Heart left ventricle (tissue), 16 donors: ENCODE data around the gene DHX35. TPM values are rescaled to one million over a fixed set of nuclear protein-coding genes. Genes with fewer than 3 reads are reported as not detected.

ENCODE experiments used
- ATAC-seq, 4 donors: fragments of 200-7000 bp; cut with Tn5 transposase; one replicate each; pipeline ENCODE4 v1.9.1; 2020 to 2022; ENCODE audit warnings: moderate library complexity in 4 of 4, mild to moderate bottlenecking in 3 of 4, moderate number of reproducible peaks in 1 of 4
- DNase-seq, 5 donors: peaks; one replicate each; pipeline ENCODE4 v3.0.0-alpha.2; 2020
- H3K27ac ChIP-seq, 12 donors: fragments of 200-600 bp; sonication (generic) in 4 of 12; one replicate each; pipeline versions ENCODE4 v1.5.0 to v1.8.0; 2016 to 2022; ENCODE audit warnings: mild to moderate bottlenecking in 2 of 12
- H3K27me3 ChIP-seq, 9 donors: fragments of 200-600 bp; sonication (generic) in 2 of 9; one replicate each; pipeline versions ENCODE4 v1.5.1 to v1.8.0; 2016 to 2022; ENCODE audit warnings: mild to moderate bottlenecking in 3 of 9
- H3K36me3 ChIP-seq, 9 donors: fragments of 200-600 bp; sonication (generic) in 2 of 9; one replicate each; pipeline versions ENCODE4 v1.5.0 to v1.8.0; 2018 to 2022; ENCODE audit warnings: mild to moderate bottlenecking in 2 of 9
- H3K4me1 ChIP-seq, 12 donors: fragments of 200-600 bp; sonication (generic) in 4 of 12; one replicate each; pipeline versions ENCODE4 v1.5.0 to v1.8.0; 2016 to 2022; ENCODE audit warnings: mild to moderate bottlenecking in 3 of 12
- H3K4me3 ChIP-seq, 12 donors: fragments of 200-600 bp; sonication (generic) in 4 of 12; one replicate each; pipeline versions ENCODE4 v1.5.0 to v1.8.0; 2017 to 2022; ENCODE audit warnings: mild to moderate bottlenecking in 9 of 12, moderate library complexity in 4 of 12
- H3K9me3 ChIP-seq, 12 donors: fragments of 200-600 bp; sonication (generic) in 4 of 12; one replicate each; pipeline versions ENCODE4 v1.5.0 to v1.8.0; 2016 to 2022; ENCODE audit warnings: mild to moderate bottlenecking in 1 of 12
- CTCF ChIP-seq, 12 donors: fragments of 200-600 bp; sonication (generic) in 4 of 12; IDR thresholded peaks; one replicate each; pipeline versions ENCODE4 v1.5.0 to v1.8.0; 2018 to 2022; ENCODE audit warnings: antibody characterized with exemption in 12 of 12, mild to moderate bottlenecking in 5 of 12
- POLR2A ChIP-seq, 2 donors: fragments of 450-650 bp; IDR thresholded peaks; one replicate each; pipeline ENCODE4 v1.6.1; 2017; ENCODE audit warnings: antibody characterized with exemption in 2 of 2, mild to moderate bottlenecking in 2 of 2, moderate library complexity in 2 of 2
- WGBS, 4 donors: extraction: QIAGEN DNeasy Blood & Tissue Kit in 2 of 4; methylation state at CpG; one replicate each; pipeline versions ENCODE4 v1.1.5 to v1.1.7; 2013 to 2018; 5-methylcytosine and 5-hydroxymethylcytosine counted together
- intact Hi-C, 10 donors: fragments of 100-400 bp; cut with DNase I; formaldehyde crosslinking; loops; one replicate each; pipeline versions ENCODE4 v1.11.1 to v1.14.2; 2022
- polyA plus RNA-seq, 2 donors: library from polyadenylated mRNA; stranded (reverse); fragments of 200-250 nt; gene quantifications; one replicate each; pipeline ENCODE4 v1.2.3, GENCODE V29; 2013
- total RNA-seq, 9 donors: library from RNA; depleted of rRNA in 2 of 9; stranded (reverse); fragments of >200 nt in 2 of 9; fragmentation: NEBNext Ultra II Directional in 3 of 9; extraction: Animal tissue kit (Norgen Biotek cat#: 25700) in 3 of 9; gene quantifications; one replicate each; pipeline versions ENCODE4 v1.1.0 to v1.2.4, GENCODE V29; 2016 to 2023
- donor health status: ischemic (EF 13 %, LVEDD 7.1; RV severe dilation, severe dysfunction).
- donor health status: healthy with polysubstance abuse.
- donor health status: DM: no; HTN: yes; CAD: no.
- donor health status: DM: no; HTN: no; CAD: no.
- donor health status: ischemic (EF 25% LVEDD 6.9; RV normal size, moderate dysfunction).
- donor health status: ischemic (EF 25% LVEDD 5.7; RV mildly dilated, moderate dysfunction).
- donor health status: healthy.
- donor health status: DM: yes; HTN: yes; CAD: no.
- donor health status: ischemic (EF 35%, LVEDD 5.7; RV mildly dilated, moderate dysfunction).
- donor health status: nonischemic (EF 11% LVEDD 7.7; RV severe dilation, severe dysfunction).
- donor health status: DM: yes; HTN: yes; CAD: no.
- donor health status: PGD.
- donor health status: ischemic (EF 29% LVEDD 5.4; RV normal size, mild dysfunction).
- donor health status: nonischemic (EF 23%, LVEDD 6.1; RV moderate dilation, normal function).

DHX35 gene
- total and polyA plus RNA-seq, 11 donors: 6.0 to 41.7 (median 11.1) TPM

- Histone ChIP-seq H3K9me3 (no peaks in the 10 kb centered on the region), H3K4me1 (peaks cover 0 to 9% (median 3%) of the 10 kb centered on the region in 12 donors), H3K4me3 (no peak overlapping the region), H3K36me3 (peaks cover 0 to 96% (median 83%) of the 10 kb centered on the region in 9 donors), H3K27ac (no peak overlapping the region), H3K27me3 (no peaks in the 10 kb centered on the region)
- 94 to 98% (median 97%) methylated on average over 2 of the region's 2 CpGs for WGBS, 4 donors
- intact Hi-C loops: no loop called here
- no peak for TF ChIP-seq CTCF (IDR thresholded peaks at IDR 0.05)
- no peak for TF ChIP-seq POLR2A (IDR thresholded peaks at IDR 0.05)
- DNase-seq (no peak), ATAC-seq (no peak)
Measured at GRCh38 chr20:39013662-39014109, 51.5 kb downstream of the DHX35 start.

- no peak overlapping the region for H3K4me3 ChIP-seq
- H3K27me3 ChIP-seq: no peaks in the 10 kb centered on the region
- WGBS, 4 donors: 92 to 96% (median 94%) methylated on average over 3 of the region's 3 CpGs
- peaks cover 0 to 95% (median 84%) of the 10 kb centered on the region in 9 donors for H3K36me3 ChIP-seq
- ATAC-seq (no peak), DNase-seq (no peak)
- H3K4me1 ChIP-seq: no peaks in the 10 kb centered on the region
- intact Hi-C loops: no loop called here
- TF ChIP-seq POLR2A (IDR thresholded peaks at IDR 0.05): no peak
- TF ChIP-seq CTCF (IDR thresholded peaks at IDR 0.05): no peak
- no peaks in the 10 kb centered on the region for H3K9me3 ChIP-seq
- no peak overlapping the region for H3K27ac ChIP-seq
Measured at GRCh38 chr20:39016041-39016440, 53.9 kb downstream of the DHX35 start.

GRCh38 chr20:39016506-39016905 lies 54.4 kb downstream of the DHX35 start:
- H3K4me1 ChIP-seq: no peaks in the 10 kb centered on the region
- no peak overlapping the region for H3K27ac ChIP-seq
- WGBS, 4 donors: 93 to 96% (median 95%) methylated on average over 2 of the region's 2 CpGs
- no peaks in the 10 kb centered on the region for H3K9me3 ChIP-seq
- DNase-seq (no peak), ATAC-seq (no peak)
- no peak overlapping the region for H3K4me3 ChIP-seq
- no peaks in the 10 kb centered on the region for H3K27me3 ChIP-seq
- intact Hi-C loops: no loop called here
- TF ChIP-seq POLR2A (IDR thresholded peaks at IDR 0.05): no peak
- TF ChIP-seq CTCF (IDR thresholded peaks at IDR 0.05): no peak
- H3K36me3 ChIP-seq: peaks cover 0 to 95% (median 84%) of the 10 kb centered on the region in 9 donors

GRCh38 chr20:39019027-39019426 lies 56.9 kb downstream of the DHX35 start:
- H3K9me3 ChIP-seq: no peaks in the 10 kb centered on the region
- WGBS, 4 donors: 92 to 96% (median 96%) methylated on average over 3 of the region's 3 CpGs
- no peaks in the 10 kb centered on the region for H3K27me3 ChIP-seq
- H3K27ac ChIP-seq: no peak overlapping the region
- intact Hi-C loops: no loop called here
- DNase-seq (no peak), ATAC-seq (no peak)
- no peak for TF ChIP-seq POLR2A (IDR thresholded peaks at IDR 0.05)
- no peak for TF ChIP-seq CTCF (IDR thresholded peaks at IDR 0.05)
- peaks cover 0 to 97% (median 86%) of the 10 kb centered on the region in 9 donors for H3K36me3 ChIP-seq
- H3K4me3 ChIP-seq: no peak overlapping the region
- no peaks in the 10 kb centered on the region for H3K4me1 ChIP-seq
